Stimulated activated CD4-positive, alpha-beta T cell treated with anti-CD3 and anti-CD28 coated beads, Interleukin-4, amount 100 ng/mL, for 4 hours (primary cell): ENCODE results near the gene KCNJ6.
"Not testable (repeated sequence)": the region's sequence is repeated elsewhere in the genome, so short reads cannot be mapped to it uniquely, and the experiment has no call there.

Experiments
- DNase-seq, 2 experiments: peaks; one replicate each; pipeline ENCODE4 v3.0.0-alpha.2; 2020

The KCNJ6 gene

DNA sequence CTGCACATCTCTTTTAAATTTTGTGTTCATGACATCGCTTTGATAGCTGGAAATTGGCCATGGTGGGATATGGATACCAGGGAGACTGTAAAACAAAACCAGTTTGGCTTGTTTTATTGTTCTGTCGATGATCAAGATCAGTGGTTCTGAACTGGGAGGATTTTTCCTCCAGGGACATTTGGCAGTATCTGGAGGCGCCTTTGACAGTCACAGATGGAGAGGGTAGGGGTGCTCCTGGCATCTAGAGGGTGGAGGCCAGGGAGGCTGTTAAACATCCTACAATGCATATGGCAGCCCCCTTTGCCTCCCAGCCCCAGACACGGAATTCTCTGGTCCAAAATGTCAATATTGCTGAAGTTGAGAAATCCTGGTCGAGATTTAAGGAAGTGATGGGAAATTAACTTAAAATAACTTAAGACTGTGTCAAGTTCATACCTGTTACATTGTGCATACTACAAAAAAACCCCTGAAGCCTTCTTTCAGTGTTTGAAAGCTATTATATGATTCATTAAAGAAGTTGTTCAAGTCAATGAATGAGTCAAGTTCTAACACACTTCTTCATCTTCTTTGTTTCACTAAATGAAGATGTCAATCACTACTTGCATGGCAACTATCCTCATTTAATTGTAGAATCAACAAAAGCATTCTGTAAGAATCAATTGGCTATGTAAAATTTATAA lies 150.9 kb downstream of the KCNJ6 start:
- DNase-seq, result no peak

DNA sequence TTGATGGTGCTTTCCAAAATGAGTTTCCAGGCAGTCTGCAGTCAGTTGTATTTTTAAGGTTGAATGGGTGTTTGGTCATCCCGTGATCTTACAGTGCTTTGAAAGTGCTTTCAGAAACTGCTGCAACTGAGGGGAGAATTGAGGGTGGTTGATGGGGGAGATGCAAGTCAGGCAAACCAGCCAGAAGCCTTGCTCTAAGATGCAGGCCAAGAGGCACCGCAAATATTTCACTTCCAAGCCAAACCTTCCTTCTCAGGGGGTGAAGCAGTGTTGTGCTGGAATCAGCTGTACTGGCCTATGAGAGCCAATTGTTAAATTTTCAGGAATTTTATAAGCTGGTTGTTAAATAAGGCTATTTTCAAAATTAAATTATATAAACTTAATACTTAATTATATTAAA lies 151.6 kb downstream of the KCNJ6 start:
- DNase-seq, result no peak

DNA sequence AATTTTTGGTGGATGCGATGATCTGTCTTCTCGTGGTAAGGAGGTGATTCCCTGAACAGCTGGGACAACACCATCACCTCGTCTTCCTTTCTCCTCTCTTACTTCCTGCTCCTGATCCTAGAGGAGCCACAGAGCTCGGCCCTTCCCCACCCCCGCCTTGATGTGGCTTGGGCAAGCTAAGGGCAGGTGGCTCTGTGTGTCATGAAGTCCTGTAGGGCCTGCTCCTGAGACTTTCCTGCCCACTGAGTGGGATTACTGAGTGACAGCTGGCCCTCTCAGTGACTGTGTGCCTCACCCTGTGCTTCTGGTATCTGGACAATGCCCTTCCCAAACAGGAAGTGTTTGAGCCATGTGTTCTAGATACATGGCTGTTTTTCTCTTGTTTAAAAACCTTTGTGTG lies 153.0 kb downstream of the KCNJ6 start:
- DNase-seq, result no peak

GRCh38 chr21:37762606-37763005 lies 153.7 kb downstream of the KCNJ6 start:
- no peak for DNase-seq

- not testable (repeated sequence) for DNase-seq
Observed at GRCh38 chr21:37761406-37761805, 154.9 kb downstream of the KCNJ6 start.

DNA sequence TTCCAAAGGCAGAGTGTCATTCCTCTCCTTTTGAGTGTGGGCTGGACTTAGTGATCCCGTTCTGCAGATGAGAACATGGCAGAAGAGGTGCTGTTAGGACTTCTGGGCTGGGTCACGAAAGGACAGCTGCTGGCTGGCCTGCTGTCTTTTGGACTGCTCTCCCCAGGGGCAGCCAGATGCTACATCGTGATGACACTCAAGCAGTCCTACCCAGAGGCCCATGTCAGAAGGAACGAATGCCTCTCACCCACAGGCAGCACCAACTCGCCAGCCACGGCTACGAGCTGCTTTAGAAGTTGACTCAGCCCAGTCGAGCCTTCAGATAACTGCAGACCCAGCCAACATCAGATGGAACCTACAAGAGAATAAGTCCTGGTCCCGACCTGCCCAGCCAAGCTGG lies 156.5 kb downstream of the KCNJ6 start:
- DNase-seq, result no peak

DNA sequence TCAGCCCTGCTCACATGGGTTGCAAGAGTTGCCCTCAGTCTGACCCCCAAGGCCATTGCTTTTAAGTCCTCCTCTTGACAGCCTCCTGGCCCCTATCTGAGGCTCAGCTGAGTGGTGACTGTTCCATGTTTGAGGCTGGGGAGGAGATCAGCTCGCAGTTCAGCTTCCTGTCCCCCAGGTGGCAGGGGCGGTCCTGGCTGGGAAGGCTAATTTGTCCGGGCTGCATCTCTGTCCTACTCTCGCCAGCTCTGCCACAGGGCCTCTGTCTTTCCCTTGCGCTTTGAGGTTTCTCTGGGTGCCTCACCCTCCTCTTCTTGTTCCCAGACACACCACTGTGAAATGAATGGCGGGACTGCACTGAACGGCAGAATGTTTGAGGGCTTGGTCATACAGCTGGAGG lies 157.3 kb downstream of the KCNJ6 start:
- DNase-seq, result no peak

GRCh38 chr21:37757606-37758376 lies 158.5 kb downstream of the KCNJ6 start:
- no peak for DNase-seq

- DNase-seq, result no peak
Observed at GRCh38 chr21:37753122-37753599, 163.1 kb downstream of the KCNJ6 start.

- no peak for DNase-seq
Observed at GRCh38 chr21:37751268-37751975, 164.8 kb downstream of the KCNJ6 start.

- no peak for DNase-seq
Observed at GRCh38 chr21:37749132-37749531, 167.1 kb downstream of the KCNJ6 start.

- no peak for DNase-seq
Observed at GRCh38 chr21:37748351-37748750, 167.9 kb downstream of the KCNJ6 start.

GRCh38 chr21:37746849-37747248 lies 169.4 kb downstream of the KCNJ6 start:
- DNase-seq, result no peak

- DNase-seq, result no peak
Observed at GRCh38 chr21:37744551-37744950, 171.7 kb downstream of the KCNJ6 start.

GRCh38 chr21:37742532-37742931 lies 173.7 kb downstream of the KCNJ6 start:
- DNase-seq, result no peak

DNA sequence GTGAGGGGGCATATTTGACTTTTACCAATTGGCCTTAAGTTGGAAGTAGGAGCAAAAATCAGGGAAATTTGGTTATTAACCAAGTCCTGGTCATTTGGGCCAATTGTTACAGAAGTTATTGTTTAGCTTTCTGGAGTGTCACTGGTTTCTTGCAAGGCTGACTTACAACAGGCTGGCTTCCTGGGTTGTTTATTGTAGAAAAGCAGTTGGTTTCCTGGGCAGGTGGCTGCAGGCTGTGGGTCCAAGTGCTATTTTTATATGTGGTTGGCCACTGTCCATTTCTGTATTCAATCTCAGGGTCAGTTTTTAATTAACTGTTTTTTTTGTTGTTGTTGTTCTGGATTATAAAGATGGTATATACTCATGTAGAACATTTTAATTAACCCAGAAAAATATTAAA lies 174.1 kb downstream of the KCNJ6 start:
- DNase-seq, result no peak

- DNase-seq, result no peak
Observed at GRCh38 chr21:37737996-37738395, 178.3 kb downstream of the KCNJ6 start.

DNA sequence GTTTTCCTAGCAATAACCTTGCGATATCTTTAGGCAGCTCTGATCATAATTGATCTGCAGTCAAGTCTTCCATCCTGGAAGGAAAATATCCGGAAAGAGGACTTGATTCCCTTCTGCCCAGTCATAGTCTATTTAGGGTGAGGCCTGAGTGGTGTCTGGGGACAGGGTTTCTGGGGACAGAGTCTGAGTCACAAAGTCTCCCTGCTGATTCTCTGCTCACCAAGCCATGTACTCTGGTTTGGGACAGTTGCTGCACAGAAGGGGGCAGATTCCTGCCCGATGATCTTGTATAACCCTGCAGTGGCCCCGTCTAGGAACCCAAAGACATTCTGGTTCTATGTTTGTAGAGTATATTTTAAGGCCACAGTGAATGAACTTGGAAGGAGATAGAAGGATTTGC lies 178.8 kb downstream of the KCNJ6 start:
- no peak for DNase-seq

DNA sequence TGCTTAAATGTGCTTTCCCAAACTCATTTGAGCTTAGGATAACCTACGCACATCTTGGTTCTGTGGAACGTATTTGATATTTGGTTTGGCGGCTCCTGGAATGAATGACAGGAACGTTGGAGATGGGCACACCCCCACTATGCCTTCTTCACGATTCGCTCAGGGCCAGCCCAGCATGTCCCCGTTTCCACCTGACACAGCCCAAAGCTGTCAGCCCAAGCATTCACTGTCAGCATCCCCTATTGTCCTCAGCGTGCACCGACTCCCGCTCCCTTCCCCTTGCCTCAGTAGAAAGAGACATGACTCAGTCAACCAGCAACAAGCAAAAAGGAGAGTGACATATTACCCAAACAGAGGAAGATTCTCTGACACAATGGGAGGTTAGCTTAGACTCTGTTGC lies 181.4 kb downstream of the KCNJ6 start:
- no peak for DNase-seq

- no peak for DNase-seq
Observed at GRCh38 chr21:37732927-37733326, 183.3 kb downstream of the KCNJ6 start.

DNA sequence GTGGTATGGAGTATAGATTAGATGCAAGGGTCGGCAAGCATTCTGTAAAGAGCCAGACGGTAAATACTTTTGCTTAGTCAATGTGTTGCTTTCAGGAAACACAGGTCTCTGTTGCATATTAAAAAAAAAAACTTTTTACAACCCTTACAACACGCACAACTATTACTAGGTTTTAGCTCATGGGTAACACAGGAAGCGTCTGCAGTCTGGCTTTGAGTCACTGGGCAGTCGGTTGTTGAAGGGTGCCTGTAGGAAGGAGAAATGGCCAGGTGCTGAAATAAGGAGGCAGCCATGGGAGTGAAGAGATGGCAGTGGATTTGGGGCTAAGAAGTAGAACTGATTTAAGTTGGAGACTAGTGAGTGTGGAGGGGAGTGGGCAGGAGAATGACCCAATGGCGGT lies 192.1 kb downstream of the KCNJ6 start:
- DNase-seq, result no peak

GRCh38 chr21:37717534-37717933 lies 198.7 kb downstream of the KCNJ6 start:
- no peak for DNase-seq

GRCh38 chr21:37712569-37712934 lies 203.7 kb downstream of the KCNJ6 start:
- not testable (repeated sequence) for DNase-seq
